ENCODE data around the gene AGAP1.

DNA sequence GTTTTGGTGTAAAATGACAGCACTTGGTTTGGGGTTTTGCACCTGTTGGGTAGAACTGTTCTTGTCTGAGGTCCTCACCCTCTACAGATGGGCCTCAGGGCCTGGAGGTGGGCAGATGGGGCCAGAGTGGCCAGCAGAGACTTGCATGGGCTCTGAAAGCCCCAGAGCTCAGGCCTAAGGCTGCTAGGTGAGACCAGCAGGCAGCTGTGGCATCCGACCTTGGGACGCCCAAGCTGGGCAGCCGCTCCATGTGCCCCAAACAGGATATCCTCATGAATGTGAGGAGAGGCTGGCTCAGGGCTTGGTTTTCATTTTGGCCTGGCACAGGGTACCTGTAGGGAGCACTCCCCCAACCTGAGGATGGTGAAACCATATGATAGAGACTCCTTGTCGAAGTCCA, 636.1 kb downstream of the AGAP1 start:
- TF ChIP-seq, protein P1, sequence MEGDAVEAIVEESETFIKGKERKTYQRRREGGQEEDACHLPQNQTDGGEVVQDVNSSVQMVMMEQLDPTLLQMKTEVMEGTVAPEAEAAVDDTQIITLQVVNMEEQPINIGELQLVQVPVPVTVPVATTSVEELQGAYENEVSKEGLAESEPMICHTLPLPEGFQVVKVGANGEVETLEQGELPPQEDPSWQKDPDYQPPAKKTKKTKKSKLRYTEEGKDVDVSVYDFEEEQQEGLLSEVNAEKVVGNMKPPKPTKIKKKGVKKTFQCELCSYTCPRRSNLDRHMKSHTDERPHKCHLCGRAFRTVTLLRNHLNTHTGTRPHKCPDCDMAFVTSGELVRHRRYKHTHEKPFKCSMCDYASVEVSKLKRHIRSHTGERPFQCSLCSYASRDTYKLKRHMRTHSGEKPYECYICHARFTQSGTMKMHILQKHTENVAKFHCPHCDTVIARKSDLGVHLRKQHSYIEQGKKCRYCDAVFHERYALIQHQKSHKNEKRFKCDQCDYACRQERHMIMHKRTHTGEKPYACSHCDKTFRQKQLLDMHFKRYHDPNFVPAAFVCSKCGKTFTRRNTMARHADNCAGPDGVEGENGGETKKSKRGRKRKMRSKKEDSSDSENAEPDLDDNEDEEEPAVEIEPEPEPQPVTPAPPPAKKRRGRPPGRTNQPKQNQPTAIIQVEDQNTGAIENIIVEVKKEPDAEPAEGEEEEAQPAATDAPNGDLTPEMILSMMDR (conservative IDR thresholded peaks at IDR 0.05; ENCODE audit: low read length) = no peak
- no peak for TF ChIP-seq EZH2phosphoT487 (IDR thresholded peaks at IDR 0.05; ENCODE audit: borderline replicate concordance, low read depth, low read length)

All from OCI-LY7 (cell line).